Adrenal gland (tissue), 5 donors: ENCODE data around the gene TACR1.

Experiments
- POLR2A ChIP-seq, 2 donors: fragments of 450-650 bp; IDR thresholded peaks; one replicate each; pipeline ENCODE4 v1.6.1; 2017; ENCODE audit warnings: antibody characterized with exemption in 2 of 2, mild to moderate bottlenecking in 2 of 2, moderate library complexity in 1 of 2
- TF ChIP-seq, protein P1 (sequence below), 6 experiments: fragments of 450-650 bp in 4 of 6; fragments of 200-600 bp in 2 of 6; sonication (generic) in 1 of 6; IDR thresholded peaks; 1 replicate in 5 of 6; 2 replicates in 1 of 6; pipeline versions ENCODE4 v1.5.1 to v1.8.0; 2016 to 2021; ENCODE audit warnings: antibody characterized with exemption in 6 of 6, mild to moderate bottlenecking in 2 of 6, moderate library complexity in 1 of 6
- donor health status: DM: no; HTN: no; CAD: no.

DNA sequence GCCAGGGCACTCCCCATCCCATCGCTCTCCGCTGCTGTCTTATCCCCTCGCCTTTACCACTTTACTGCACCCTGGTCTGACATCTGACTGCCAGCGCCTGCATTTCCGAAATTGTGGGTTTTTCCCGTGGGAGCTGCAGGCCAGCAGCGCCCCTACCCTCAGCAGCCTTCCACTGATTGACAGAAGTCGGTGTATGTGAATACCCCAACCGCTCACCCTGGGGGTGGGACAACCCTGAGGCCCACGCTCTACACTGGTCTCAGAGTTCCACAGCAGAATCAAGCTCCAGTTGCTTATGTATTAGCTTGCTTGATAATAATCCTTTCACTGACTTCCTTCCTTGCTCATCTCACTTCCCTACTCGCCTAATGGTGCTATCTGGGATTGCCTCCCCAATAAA is 178.8 kb downstream of the TACR1 start:
- TF ChIP-seq, protein P1, sequence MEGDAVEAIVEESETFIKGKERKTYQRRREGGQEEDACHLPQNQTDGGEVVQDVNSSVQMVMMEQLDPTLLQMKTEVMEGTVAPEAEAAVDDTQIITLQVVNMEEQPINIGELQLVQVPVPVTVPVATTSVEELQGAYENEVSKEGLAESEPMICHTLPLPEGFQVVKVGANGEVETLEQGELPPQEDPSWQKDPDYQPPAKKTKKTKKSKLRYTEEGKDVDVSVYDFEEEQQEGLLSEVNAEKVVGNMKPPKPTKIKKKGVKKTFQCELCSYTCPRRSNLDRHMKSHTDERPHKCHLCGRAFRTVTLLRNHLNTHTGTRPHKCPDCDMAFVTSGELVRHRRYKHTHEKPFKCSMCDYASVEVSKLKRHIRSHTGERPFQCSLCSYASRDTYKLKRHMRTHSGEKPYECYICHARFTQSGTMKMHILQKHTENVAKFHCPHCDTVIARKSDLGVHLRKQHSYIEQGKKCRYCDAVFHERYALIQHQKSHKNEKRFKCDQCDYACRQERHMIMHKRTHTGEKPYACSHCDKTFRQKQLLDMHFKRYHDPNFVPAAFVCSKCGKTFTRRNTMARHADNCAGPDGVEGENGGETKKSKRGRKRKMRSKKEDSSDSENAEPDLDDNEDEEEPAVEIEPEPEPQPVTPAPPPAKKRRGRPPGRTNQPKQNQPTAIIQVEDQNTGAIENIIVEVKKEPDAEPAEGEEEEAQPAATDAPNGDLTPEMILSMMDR (IDR thresholded peaks at IDR 0.05), result no peak
- TF ChIP-seq POLR2A (IDR thresholded peaks at IDR 0.05), result no peak
